ENCODE data around the gene NPM1. TPM values are rescaled to one million over a fixed set of nuclear protein-coding genes. Genes with fewer than 3 reads are reported as not detected.
"Not testable (repeated sequence)": the region's sequence is repeated elsewhere in the genome, so short reads cannot be mapped to it uniquely, and the experiment has no call there.

Gene NPM1
- total RNA-seq, 1 experiment from 2014 or later: 2,265 TPM

DNA sequence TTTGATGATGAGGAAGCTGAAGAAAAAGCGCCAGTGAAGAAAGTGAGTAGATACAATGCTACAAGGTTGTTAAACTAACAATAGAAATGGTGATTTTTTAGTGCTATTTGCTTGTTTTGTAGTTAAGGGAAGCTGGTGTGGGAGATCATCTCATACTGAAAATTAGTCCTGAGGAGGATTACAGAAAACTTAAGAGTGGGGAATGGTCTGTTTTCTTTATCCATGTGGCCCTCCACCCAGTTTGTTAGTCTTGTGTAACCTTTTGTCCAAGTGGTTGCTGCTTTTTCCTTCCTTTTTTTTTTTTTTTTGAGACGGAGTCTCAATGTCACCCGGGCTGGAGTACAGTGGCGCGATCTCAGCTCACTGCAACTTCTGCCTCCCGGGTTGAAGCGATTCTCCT, 12.5 kb downstream of the NPM1 start:
- TF ChIP-seq EZH2 (IDR thresholded peaks at IDR 0.05; ENCODE audit: low read length, unreplicated experiment) (no peak), EZH2phosphoT487 (IDR thresholded peaks at IDR 0.05; ENCODE audit: borderline replicate concordance, low read length) (no peak)
- TF ChIP-seq, protein P1, sequence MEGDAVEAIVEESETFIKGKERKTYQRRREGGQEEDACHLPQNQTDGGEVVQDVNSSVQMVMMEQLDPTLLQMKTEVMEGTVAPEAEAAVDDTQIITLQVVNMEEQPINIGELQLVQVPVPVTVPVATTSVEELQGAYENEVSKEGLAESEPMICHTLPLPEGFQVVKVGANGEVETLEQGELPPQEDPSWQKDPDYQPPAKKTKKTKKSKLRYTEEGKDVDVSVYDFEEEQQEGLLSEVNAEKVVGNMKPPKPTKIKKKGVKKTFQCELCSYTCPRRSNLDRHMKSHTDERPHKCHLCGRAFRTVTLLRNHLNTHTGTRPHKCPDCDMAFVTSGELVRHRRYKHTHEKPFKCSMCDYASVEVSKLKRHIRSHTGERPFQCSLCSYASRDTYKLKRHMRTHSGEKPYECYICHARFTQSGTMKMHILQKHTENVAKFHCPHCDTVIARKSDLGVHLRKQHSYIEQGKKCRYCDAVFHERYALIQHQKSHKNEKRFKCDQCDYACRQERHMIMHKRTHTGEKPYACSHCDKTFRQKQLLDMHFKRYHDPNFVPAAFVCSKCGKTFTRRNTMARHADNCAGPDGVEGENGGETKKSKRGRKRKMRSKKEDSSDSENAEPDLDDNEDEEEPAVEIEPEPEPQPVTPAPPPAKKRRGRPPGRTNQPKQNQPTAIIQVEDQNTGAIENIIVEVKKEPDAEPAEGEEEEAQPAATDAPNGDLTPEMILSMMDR (conservative IDR thresholded peaks at IDR 0.05; ENCODE audit: low read depth, low read length): no peak
- no peaks in the 10 kb centered on the region for H3K9me2 ChIP-seq (replicated peaks; ENCODE audit: low read length)
- no peak overlapping the region for H3K9ac ChIP-seq (ENCODE audit: low read length)
- DNase-seq (no peak), ATAC-seq (no peak)
- H3F3A ChIP-seq (ENCODE audit: low read length, unreplicated experiment): peaks cover 23% of the 10 kb centered on the region
- H3K4me3 ChIP-seq (ENCODE audit: low read length): no peak overlapping the region
- peaks cover 73% of the 10 kb centered on the region for H3K79me2 ChIP-seq (ENCODE audit: low read length)
- peaks cover 72% of the 10 kb centered on the region for H3K36me3 ChIP-seq (ENCODE audit: low read depth, low read length)
- no peak overlapping the region for H3K4me2 ChIP-seq (ENCODE audit: low read length)
- no peak overlapping the region for H2AFZ ChIP-seq (ENCODE audit: low read length)
- H3K9me3 ChIP-seq (ENCODE audit: low read length): no peaks in the 10 kb centered on the region
- intact Hi-C loops (cut with micrococcal nuclease): no loop called here
- H3K27ac ChIP-seq (ENCODE audit: low read length): no peak overlapping the region
- peaks cover 73% of the 10 kb centered on the region for H4K20me1 ChIP-seq (ENCODE audit: low read length)
- POLR2A ChIA-PET (ENCODE audit: unreplicated experiment): no interaction called here
- BruUV-seq (replicated peaks): no TSS peak
- CTCF ChIA-PET: no interaction called here
- H3K27me3 ChIP-seq (ENCODE audit: low read length): no peaks in the 10 kb centered on the region
- no peaks in the 10 kb centered on the region for H3K4me1 ChIP-seq (ENCODE audit: insufficient read depth, low read length)

DNA sequence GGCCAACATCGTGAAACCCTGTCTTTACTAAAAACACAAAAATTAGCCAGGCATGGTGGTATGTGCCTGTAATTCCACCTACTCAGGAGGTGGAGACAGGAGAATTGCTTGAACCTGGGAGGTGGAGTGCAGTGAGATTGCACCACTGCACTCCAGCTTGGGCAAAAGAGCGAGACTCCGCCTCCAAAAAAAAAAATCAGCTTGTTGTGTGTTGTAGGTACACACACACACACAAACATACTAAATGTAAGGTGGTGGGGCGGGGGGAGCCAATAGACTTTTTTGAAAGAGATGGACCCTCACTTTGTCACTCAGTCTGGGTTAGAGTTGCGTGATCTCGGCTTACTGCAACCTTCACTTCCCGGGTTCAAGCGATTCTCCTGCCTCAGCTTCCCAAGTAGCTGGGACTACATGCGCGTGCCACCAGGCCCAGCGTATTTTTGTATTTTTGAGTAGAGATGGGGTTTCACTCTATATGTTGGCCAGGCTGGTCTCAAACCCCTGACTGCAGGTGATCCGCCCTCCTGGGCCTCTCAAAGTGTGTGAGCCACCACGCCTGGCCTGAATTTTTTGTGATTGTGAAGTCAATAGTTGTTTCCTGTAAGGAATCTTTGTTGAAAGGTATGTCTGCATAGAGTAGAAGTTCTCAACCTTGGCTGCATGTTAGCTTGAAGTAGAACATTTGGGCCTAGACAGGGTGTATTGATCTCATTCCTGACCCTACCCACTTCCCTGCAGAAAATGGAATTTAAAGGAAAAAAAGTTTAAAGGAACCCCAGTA, 13.7 kb downstream of the NPM1 start:
- Histone ChIP-seq H3K27ac (ENCODE audit: low read length) (no peak overlapping the region), H3K4me2 (ENCODE audit: low read length) (no peak overlapping the region), H3K4me1 (ENCODE audit: insufficient read depth, low read length) (no peaks in the 10 kb centered on the region), H3K36me3 (ENCODE audit: low read depth, low read length) (peaks cover 73% of the 10 kb centered on the region), H3K9ac (ENCODE audit: low read length) (no peak overlapping the region), H3K79me2 (ENCODE audit: low read length) (peaks cover 73% of the 10 kb centered on the region), H3K9me3 (ENCODE audit: low read length) (no peaks in the 10 kb centered on the region), H3K27me3 (ENCODE audit: low read length) (no peaks in the 10 kb centered on the region), H4K20me1 (ENCODE audit: low read length) (peaks cover 73% of the 10 kb centered on the region), H3K4me3 (ENCODE audit: low read length) (no peak overlapping the region), H3F3A (ENCODE audit: low read length, unreplicated experiment) (peaks cover 32% of the 10 kb centered on the region), H2AFZ (ENCODE audit: low read length) (no peak overlapping the region), H3K9me2 (replicated peaks; ENCODE audit: low read length) (no peaks in the 10 kb centered on the region)
- no TSS peak for BruUV-seq (replicated peaks)
- ChIA-PET CTCF (no interaction called here), POLR2A (ENCODE audit: unreplicated experiment) (no interaction called here)
- no peak for DNase-seq
- ATAC-seq: no peak
- intact Hi-C loops (cut with micrococcal nuclease): no loop called here
- TF ChIP-seq EZH2phosphoT487 (IDR thresholded peaks at IDR 0.05; ENCODE audit: borderline replicate concordance, low read length) (no peak), EZH2 (IDR thresholded peaks at IDR 0.05; ENCODE audit: low read length, unreplicated experiment) (no peak)
- TF ChIP-seq, protein P1 (conservative IDR thresholded peaks at IDR 0.05; ENCODE audit: low read depth, low read length): no peak

DNA sequence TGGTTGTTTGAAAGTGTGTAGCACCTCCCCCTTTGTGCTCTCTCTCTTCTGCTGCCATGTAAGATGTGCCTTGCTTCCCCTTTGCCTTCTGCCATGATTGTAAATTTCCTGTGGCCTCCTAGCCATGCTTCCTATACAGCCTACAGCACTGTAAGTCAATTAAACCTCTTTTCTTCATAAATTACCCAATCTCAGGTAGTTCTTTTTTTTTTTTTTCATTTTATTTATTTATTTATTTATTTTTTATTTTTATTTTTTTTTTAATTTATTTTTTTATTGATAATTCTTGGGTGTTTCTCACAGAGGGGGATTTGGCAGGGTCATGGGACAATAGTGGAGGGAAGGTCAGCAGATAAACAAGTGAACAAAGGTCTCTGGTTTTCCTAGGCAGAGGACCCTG, 15.1 kb downstream of the NPM1 start:
- H3K27ac ChIP-seq (ENCODE audit: low read length); H3K9me3 ChIP-seq (ENCODE audit: low read length); DNase-seq; H3K4me1 ChIP-seq (ENCODE audit: insufficient read depth, low read length); H3K9me2 ChIP-seq (replicated peaks; ENCODE audit: low read length); POLR2A ChIA-PET (ENCODE audit: unreplicated experiment); H3K27me3 ChIP-seq (ENCODE audit: low read length); ATAC-seq; CTCF ChIA-PET; H3K4me3 ChIP-seq (ENCODE audit: low read length); intact Hi-C loops (cut with micrococcal nuclease); H2AFZ ChIP-seq (ENCODE audit: low read length); H3K9ac ChIP-seq (ENCODE audit: low read length); BruUV-seq (replicated peaks); H3K4me2 ChIP-seq (ENCODE audit: low read length): not testable (repeated sequence)
- peaks cover 32% of the 10 kb centered on the region for H3F3A ChIP-seq (ENCODE audit: low read length, unreplicated experiment)
- H3K79me2 ChIP-seq (ENCODE audit: low read length): peaks cover 73% of the 10 kb centered on the region
- peaks cover 73% of the 10 kb centered on the region for H3K36me3 ChIP-seq (ENCODE audit: low read depth, low read length)
- peaks cover 73% of the 10 kb centered on the region for H4K20me1 ChIP-seq (ENCODE audit: low read length)
